H1 (cell line): ENCODE data around the gene SLC1A7. TPM values are rescaled to one million over a fixed set of nuclear protein-coding genes. Genes with fewer than 3 reads are reported as not detected.
A peak's percentile ranks its signal among the peaks of the same experiment; 100 is the strongest.

Experiments
- CTCF ChIA-PET: fragments of 300-600 bp; sonication (Branson Sonifier 250); formaldehyde crosslinking; loops from one replicate; lab custom pipeline; 2021; ENCODE audit not compliant: partially characterized antibody; lab: Charles Lee
- POLR2A ChIA-PET: fragments of 300-600 bp; sonication (Branson Sonifier 250); formaldehyde crosslinking; loops from one replicate; lab custom pipeline; 2021; ENCODE audit warnings: inconsistent platforms; ENCODE audit not compliant: partially characterized antibody; lab: Charles Lee
- DNase-seq, 2 experiments: peaks; one replicate each; pipeline versions ENCODE4 v3.0.0 to v3.0.0-alpha.2; 2010 to 2022; ENCODE audit warnings: low spot score in 2 of 2, low read depth in 1 of 2, mixed read lengths in 1 of 2
- FAIRE-seq: peaks from 2 replicates; lab custom pipeline; 2011; peaks lifted over from hg19 to GRCh38; lab: Jason Lieb, UNC
- H2AFZ ChIP-seq: 2 replicates; pipeline ENCODE4 v1.8.1; 2012; ENCODE audit warnings: low read length, inconsistent platforms
- H2AK5ac ChIP-seq: 2 replicates; pipeline ENCODE4 v1.6.1; 2013; ENCODE audit warnings: low read depth, low read length
- H2BK120ac ChIP-seq: replicated peaks from 2 replicates; pipeline ENCODE3; 2013; ENCODE audit warnings: low read depth, low read length, inconsistent platforms
- H2BK12ac ChIP-seq: 2 replicates; pipeline ENCODE4 v1.6.1; 2013; ENCODE audit warnings: low read depth, low read length
- H2BK15ac ChIP-seq: 2 replicates; pipeline ENCODE4 v1.6.1; 2013; ENCODE audit warnings: low read length
- H2BK20ac ChIP-seq: 2 replicates; pipeline ENCODE4 v1.6.1; 2013; ENCODE audit warnings: low read length
- H2BK5ac ChIP-seq: 2 replicates; pipeline ENCODE4 v1.6.1; 2013; ENCODE audit warnings: low read depth, low read length
- H3K14ac ChIP-seq: 2 replicates; pipeline ENCODE4 v1.6.1; 2013; ENCODE audit warnings: inconsistent platforms; ENCODE audit not compliant: insufficient read length
- H3K18ac ChIP-seq: 2 replicates; pipeline ENCODE4 v1.6.1; 2013; ENCODE audit warnings: low read length; ENCODE audit errors: extremely low read depth
- H3K23ac ChIP-seq: 2 replicates; pipeline ENCODE4 v1.6.1; 2013; ENCODE audit warnings: inconsistent platforms; ENCODE audit not compliant: insufficient read length
- H3K23me2 ChIP-seq: 2 replicates; pipeline ENCODE4 v1.6.1; 2013; ENCODE audit warnings: low read depth, low read length
- H3K27ac ChIP-seq: 2 replicates; pipeline ENCODE4 v1.6.1; 2011; ENCODE audit warnings: low read depth, low read length, inconsistent platforms
- H3K27me3 ChIP-seq, 4 experiments: replicated peaks in 1 of 4; 1 replicate in 1 of 4; 2 replicates in 3 of 4; pipeline versions ENCODE4 v1.6.1 to v1.8.1; 2011 to 2013; ENCODE audit warnings: low read length in 3 of 4, mild to moderate bottlenecking in 3 of 4, inconsistent platforms in 2 of 4, mixed read lengths in 2 of 4, moderate library complexity in 1 of 4; ENCODE audit not compliant: control insufficient read depth in 3 of 4, insufficient read depth in 3 of 4; ENCODE audit errors: extremely low read depth in 1 of 4
- H3K36me3 ChIP-seq, 4 experiments: 2 replicates each; pipeline versions ENCODE4 v1.6.1 to v1.8.1; 2011 to 2013; ENCODE audit warnings: mild to moderate bottlenecking in 4 of 4, low read length in 3 of 4, moderate library complexity in 2 of 4, control low read depth in 1 of 4, inconsistent platforms in 1 of 4; ENCODE audit not compliant: insufficient read depth in 4 of 4, control insufficient read depth in 2 of 4
- H3K4ac ChIP-seq: replicated peaks from 2 replicates; pipeline ENCODE3; 2013; ENCODE audit warnings: low read length, low read depth, mixed read lengths, inconsistent platforms; ENCODE audit not compliant: insufficient read length
- H3K4me1 ChIP-seq, 4 experiments: replicated peaks in 1 of 4; 1 replicate in 1 of 4; 2 replicates in 3 of 4; pipeline versions ENCODE4 v1.6.1 to v1.8.1; 2011 to 2013; ENCODE audit warnings: low read length in 3 of 4, inconsistent platforms in 2 of 4, mixed read lengths in 1 of 4; ENCODE audit not compliant: insufficient read depth in 4 of 4, control insufficient read depth in 3 of 4
- H3K4me2 ChIP-seq, 2 experiments: 2 replicates each; pipeline versions ENCODE4 v1.6.1 to v1.8.1; 2011 to 2013; ENCODE audit warnings: low read depth in 2 of 2, low read length in 2 of 2, control low read depth in 1 of 2, inconsistent platforms in 1 of 2, mild to moderate bottlenecking in 1 of 2; ENCODE audit not compliant: insufficient read depth in 1 of 2
- H3K4me3 ChIP-seq, 4 experiments: fragments of 200-600, 300-600 bp in 1 of 4; sonication (generic), shearing (Covaris generic), sonication (Bioruptor Twin) in 1 of 4; 2 replicates each; pipeline versions ENCODE4 v1.5.1 to v1.8.1; 2011 to 2016; ENCODE audit warnings: low read length in 4 of 4, low read depth in 3 of 4, control low read depth in 2 of 4, inconsistent platforms in 2 of 4, mild to moderate bottlenecking in 2 of 4, mixed read lengths in 1 of 4, moderate library complexity in 1 of 4; ENCODE audit not compliant: insufficient read depth in 2 of 4; ENCODE audit errors: extremely low read depth in 1 of 4
- H3K56ac ChIP-seq: replicated peaks from 2 replicates; pipeline ENCODE3; 2013; ENCODE audit warnings: low read depth, mild to moderate bottlenecking, mixed read lengths, low read length, inconsistent platforms; ENCODE audit not compliant: insufficient read length
- H3K79me1 ChIP-seq: 2 replicates; pipeline ENCODE4 v1.6.1; 2013; ENCODE audit warnings: low read depth, low read length, control low read depth
- H3K79me2 ChIP-seq, 2 experiments: 2 replicates each; pipeline versions ENCODE4 v1.6.1 to v1.8.1; 2012 to 2013; ENCODE audit warnings: low read length in 2 of 2, mild to moderate bottlenecking in 2 of 2, inconsistent platforms in 1 of 2; ENCODE audit not compliant: insufficient read depth in 2 of 2, control insufficient read depth in 1 of 2
- H3K9ac ChIP-seq, 4 experiments: replicated peaks in 1 of 4; 1 replicate in 1 of 4; 2 replicates in 3 of 4; pipeline versions ENCODE4 v1.6.1 to v1.8.1; 2011 to 2013; ENCODE audit warnings: low read depth in 3 of 4, low read length in 3 of 4, control low read depth in 2 of 4, mild to moderate bottlenecking in 2 of 4, moderate library complexity in 2 of 4, inconsistent platforms in 1 of 4; ENCODE audit errors: extremely low read depth in 1 of 4
- H3K9me3 ChIP-seq, 2 experiments: 2 replicates each; pipeline versions ENCODE4 v1.6.1 to v1.8.1; 2012 to 2013; ENCODE audit warnings: mild to moderate bottlenecking in 2 of 2, moderate library complexity in 2 of 2, control low read depth in 1 of 2, inconsistent platforms in 1 of 2, low read depth in 1 of 2, low read length in 1 of 2, mixed read lengths in 1 of 2; ENCODE audit not compliant: insufficient read depth in 2 of 2
- H4K20me1 ChIP-seq, 2 experiments: replicated peaks in 1 of 2; 2 replicates each; pipeline versions ENCODE3 to v1.8.1; 2011 to 2013; ENCODE audit warnings: inconsistent platforms in 2 of 2, low read length in 2 of 2, mild to moderate bottlenecking in 1 of 2; ENCODE audit not compliant: insufficient read depth in 2 of 2, control insufficient read depth in 1 of 2
- H4K5ac ChIP-seq: 2 replicates; pipeline ENCODE4 v1.6.1; 2013; ENCODE audit warnings: low read length, low read depth, mixed read lengths, inconsistent platforms; ENCODE audit not compliant: insufficient read length
- H4K8ac ChIP-seq: 2 replicates; pipeline ENCODE4 v1.8.0; 2013; ENCODE audit warnings: mild to moderate bottlenecking, moderate library complexity, low read length, inconsistent platforms; ENCODE audit not compliant: insufficient read depth; ENCODE audit errors: extremely low read depth
- H4K91ac ChIP-seq: replicated peaks from 2 replicates; pipeline ENCODE3; 2013; ENCODE audit warnings: low read length, mixed read lengths, inconsistent platforms; ENCODE audit not compliant: insufficient read length
- CREB1 ChIP-seq: IDR thresholded peaks from 2 replicates; pipeline ENCODE4 v1.6.1; 2012; ENCODE audit warnings: inconsistent platforms
- EGR1 ChIP-seq: IDR thresholded peaks from 2 replicates; pipeline ENCODE4 v1.6.1; 2011; ENCODE audit warnings: low read depth, low read length, borderline replicate concordance
- EP300 ChIP-seq, 2 experiments: IDR thresholded peaks; 1 replicate in 1 of 2; 2 replicates in 1 of 2; pipeline ENCODE4 v1.6.1; 2011 to 2012; ENCODE audit warnings: low read depth in 2 of 2, low read length in 2 of 2, mild to moderate bottlenecking in 2 of 2, borderline replicate concordance in 1 of 2, inconsistent platforms in 1 of 2, moderate library complexity in 1 of 2
- NRF1 ChIP-seq: IDR thresholded peaks from 2 replicates; pipeline ENCODE4 v1.6.1; 2011; ENCODE audit warnings: mild to moderate bottlenecking, low read depth, low read length, improper control_type of control experiment
- RAD21 ChIP-seq, 2 experiments: IDR thresholded peaks in 1 of 2; conservative IDR thresholded peaks in 1 of 2; 2 replicates each; pipeline ENCODE4 v1.6.1; 2011; ENCODE audit warnings: low read depth in 2 of 2, low read length in 2 of 2, improper control_type of control experiment in 1 of 2, inconsistent platforms in 1 of 2, mild to moderate bottlenecking in 1 of 2, moderate library complexity in 1 of 2
- RXRA ChIP-seq: IDR thresholded peaks from 2 replicates; pipeline ENCODE4 v1.6.1; 2011; ENCODE audit warnings: low read depth, mild to moderate bottlenecking, low read length, moderate library complexity; ENCODE audit not compliant: insufficient read depth
- WGBS, 2 experiments: shearing (Covaris generic) in 1 of 2; methylation state at CpG; one replicate each; pipeline versions ENCODE4 v1.1.6 to v1.1.7; 2013 to 2015; ENCODE audit warnings: low lambda C conversion rate in 2 of 2, mixed read lengths in 2 of 2, inconsistent platforms in 1 of 2, low coverage in 1 of 2, missing lambda C conversion rate in 1 of 2; ENCODE audit not compliant: insufficient replicate concordance in 2 of 2, insufficient coverage in 1 of 2, insufficient read length in 1 of 2; ENCODE audit errors: extremely low coverage in 1 of 2, missing lambda C conversion rate in 1 of 2; 5-methylcytosine and 5-hydroxymethylcytosine counted together
- polyA plus RNA-seq, 7 experiments: library from polyadenylated mRNA; depleted of rRNA in 3 of 7; stranded (reverse) in 5 of 7; unstranded in 2 of 7; fragments of >200 nt in 5 of 7; fragments of 200-250 nt in 2 of 7; gene quantifications; 1 replicate in 5 of 7; 2 replicates in 1 of 7; 4 replicates in 1 of 7; pipeline versions ENCODE4 v1.2.1 to v1.2.3, GENCODE V29; 2011 to 2013; ENCODE audit warnings: missing spikeins in 2 of 7, mixed read lengths in 2 of 7
- total RNA-seq: library from RNA; stranded (reverse); fragmentation: NEBNext Ultra II Directional; extraction: Animal tissue kit (Norgen Biotek cat#: 25700); gene quantifications from 2 replicates; pipeline ENCODE4 v1.2.1, GENCODE V29; 2021
- TF ChIP-seq, protein P1 (sequence below): IDR thresholded peaks from 2 replicates; pipeline ENCODE4 v1.6.1; 2011; ENCODE audit warnings: low read depth, mild to moderate bottlenecking, low read length; ENCODE audit not compliant: insufficient read depth

SLC1A7 gene
- total and polyA plus RNA-seq, 2 of the 8 experiments (the other 6 are each of a cell fraction or from before 2014, with no cell fraction given): not detected

DNA sequence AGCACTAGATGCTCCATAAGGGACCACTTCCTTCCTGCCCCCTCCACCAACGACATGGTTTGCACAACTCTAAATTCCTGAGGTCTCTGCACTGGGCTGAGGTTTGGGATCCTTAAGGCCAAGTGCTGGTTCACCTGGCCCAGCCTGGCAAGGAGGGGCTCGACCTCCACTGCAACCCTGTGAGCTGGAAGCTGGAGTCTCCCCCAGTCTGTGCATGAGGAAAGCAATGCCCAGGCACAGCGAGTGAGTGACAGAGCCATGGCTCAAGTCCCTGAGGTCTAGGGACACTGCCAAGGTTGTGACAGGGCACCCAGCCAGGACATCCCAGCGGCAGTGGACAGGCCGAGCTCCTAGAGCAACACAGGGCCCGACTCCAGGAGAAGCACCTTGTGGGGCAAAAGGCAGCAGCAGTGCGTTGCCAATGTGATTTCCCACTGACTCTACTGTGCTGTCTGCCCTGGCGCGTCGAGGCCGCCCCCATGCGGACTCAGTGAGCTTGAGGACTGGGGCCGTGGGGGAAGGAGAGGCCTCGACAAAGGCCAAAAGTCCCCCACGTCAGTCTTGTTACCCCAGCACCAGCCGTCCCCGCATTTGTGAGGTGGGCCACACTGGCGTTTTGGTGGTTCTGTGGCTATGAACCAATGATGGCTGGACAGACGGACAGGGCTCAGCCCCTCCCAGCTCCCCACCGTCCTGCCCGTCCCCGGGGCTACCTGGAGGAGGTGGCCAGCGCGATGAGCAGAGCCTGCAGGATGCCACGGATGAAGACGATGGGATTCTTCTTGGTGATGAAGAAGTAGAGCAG lies 50.4 kb downstream of the SLC1A7 start:
- no peak overlapping the region for H3K9ac ChIP-seq
- no peak overlapping the region for H2BK5ac ChIP-seq
- H3K4me1 ChIP-seq: peaks cover 0 to 5% (median 0%) of the 10 kb centered on the region in 4 experiments; a peak in 3 of 7 replicates
- H2BK12ac ChIP-seq: peak overlapping the region; percentile 7; the same call in 1 of the 2 replicates
- H3K36me3 ChIP-seq: no peaks in the 10 kb centered on the region; a peak in 1 of 8 replicates
- H2AFZ ChIP-seq: no peak overlapping the region
- no peak overlapping the region for H3K56ac ChIP-seq
- no peak overlapping the region for H3K18ac ChIP-seq
- peak in 1 of 2 experiments; percentile 27; a peak in 1 of 4 replicates for TF ChIP-seq RAD21 (IDR thresholded peaks at IDR 0.05 in 1 of 2, conservative IDR thresholded peaks at IDR 0.05 in 1 of 2; ENCODE audit: low read depth in 2 of 2, low read length in 2 of 2)
- no peak for TF ChIP-seq RXRA
- TF ChIP-seq EP300 (IDR thresholded peaks at IDR 0.05; ENCODE audit: borderline replicate concordance in 1 of 2, low read depth in 2 of 2, low read length in 2 of 2): no peak
- TF ChIP-seq EGR1: no peak
- no peak for TF ChIP-seq NRF1
- TF ChIP-seq, protein P1, sequence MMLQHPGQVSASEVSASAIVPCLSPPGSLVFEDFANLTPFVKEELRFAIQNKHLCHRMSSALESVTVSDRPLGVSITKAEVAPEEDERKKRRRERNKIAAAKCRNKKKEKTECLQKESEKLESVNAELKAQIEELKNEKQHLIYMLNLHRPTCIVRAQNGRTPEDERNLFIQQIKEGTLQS: no peak
- no peak for TF ChIP-seq CREB1
- H3K79me1 ChIP-seq: no peaks in the 10 kb centered on the region
- H4K8ac ChIP-seq: peak overlapping the region; percentile 3; the same call in 1 of the 2 replicates
- H4K91ac ChIP-seq: no peak overlapping the region
- H3K27ac ChIP-seq: no peak overlapping the region
- DNase-seq: no peak
- H2BK20ac ChIP-seq: no peak overlapping the region
- H3K23me2 ChIP-seq: peaks cover 6% of the 10 kb centered on the region; the same call in 1 of the 2 replicates
- no peaks in the 10 kb centered on the region for H3K27me3 ChIP-seq
- no peak overlapping the region for H3K14ac ChIP-seq
- peaks cover 4 to 12% of the 10 kb centered on the region in 2 experiments; a peak in 2 of 4 replicates for H3K9me3 ChIP-seq
- H3K4me3 ChIP-seq: no peak overlapping the region
- H3K4ac ChIP-seq: no peak overlapping the region
- H2AK5ac ChIP-seq: no peak overlapping the region
- no peak overlapping the region for H2BK15ac ChIP-seq
- 91% methylated on average over 22 of the region's 26 CpGs; no CpG with 5 or more reads in 1 of the 2 experiments for WGBS, 2 experiments
- FAIRE-seq: no peak
- no peaks in the 10 kb centered on the region for H4K20me1 ChIP-seq
- no peak overlapping the region for H4K5ac ChIP-seq
- CTCF ChIA-PET: interaction anchor here (0.9 to 2.0 kb wide), 8 partner anchors 9 to 94 kb away, joined by 3 to 8 read pairs (median 4); no protein-coding TSS in a partner anchor
- no peak overlapping the region for H2BK120ac ChIP-seq
- H3K4me2 ChIP-seq: no peak overlapping the region
- POLR2A ChIA-PET: interaction anchor here (0.9 to 1.9 kb wide), 2 partner anchors 13 to 16 kb away, joined by 3 to 5 read pairs; no protein-coding TSS in a partner anchor
- H3K79me2 ChIP-seq: no peaks in the 10 kb centered on the region
- H3K23ac ChIP-seq: no peak overlapping the region
